ENCODE data around the gene TMEM52B.
A peak's percentile ranks its signal among the peaks of the same experiment; 100 is the strongest.
"Not testable (repeated sequence)": the region's sequence is repeated elsewhere in the genome, so short reads cannot be mapped to it uniquely, and the experiment has no call there.

TMEM52B gene

DNA sequence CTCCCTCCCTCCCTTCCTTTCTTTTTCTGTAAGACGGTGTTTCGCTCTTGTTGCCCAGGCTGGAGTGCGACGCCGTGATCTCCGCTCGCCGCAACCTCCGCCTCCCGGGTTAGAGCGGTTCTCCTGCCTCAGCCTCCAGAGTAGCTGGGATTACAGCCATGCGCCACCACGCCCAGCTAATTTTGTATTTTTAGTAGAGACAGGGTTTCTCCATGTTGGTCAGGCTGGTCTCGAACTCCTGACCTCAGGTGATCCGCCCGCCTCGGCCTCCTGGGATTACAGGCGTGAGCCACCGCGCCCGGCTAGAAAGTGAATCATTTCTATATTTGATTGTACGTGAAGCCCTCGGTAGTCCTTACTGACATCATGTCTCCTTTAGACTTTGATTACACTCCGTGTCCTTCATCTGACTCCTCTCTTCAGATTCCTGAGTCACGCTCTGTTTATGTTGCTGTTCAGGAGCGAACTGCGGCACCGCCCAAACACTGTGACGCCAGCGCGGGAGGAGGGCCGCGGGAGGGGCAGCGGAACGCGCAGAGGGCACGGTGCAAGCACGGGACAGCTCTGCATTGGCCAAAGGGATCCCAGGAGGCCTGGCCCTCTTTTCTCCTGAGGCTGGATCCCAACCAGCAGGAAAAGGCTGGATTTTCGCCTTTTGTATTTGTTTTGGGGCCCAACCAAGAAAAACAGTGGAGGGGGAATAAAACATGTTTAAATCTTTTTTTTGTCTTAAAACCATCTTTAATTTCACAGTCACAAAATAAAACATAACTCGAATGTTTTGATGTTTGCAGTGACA lies 33.3 kb downstream of the TMEM52B start:
- peak; percentile 79 to 84 for DNase-seq

DNA sequence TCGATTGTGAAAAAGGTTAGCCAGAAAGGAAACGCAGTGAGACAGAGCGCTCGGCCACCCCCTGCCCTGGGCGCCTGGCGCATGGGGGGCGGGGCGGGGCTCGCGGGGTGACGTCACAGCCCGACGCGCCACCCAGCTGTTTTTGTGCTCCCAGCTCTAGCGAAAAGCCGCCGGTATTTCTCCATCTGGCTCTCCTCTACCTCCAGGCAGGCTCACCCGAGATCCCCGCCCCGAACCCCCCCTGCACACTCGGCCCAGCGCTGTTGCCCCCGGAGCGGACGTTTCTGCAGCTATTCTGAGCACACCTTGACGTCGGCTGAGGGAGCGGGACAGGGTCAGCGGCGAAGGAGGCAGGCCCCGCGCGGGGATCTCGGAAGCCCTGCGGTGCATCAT lies 33.9 kb downstream of the TMEM52B start, which contains the start of gene GABARAPL1:
TSS of gene GABARAPL1 (plus strand) at position 139 of the 393 bp plus-strand sequence. CDS start at position 392, 253 bp downstream.
- DNase-seq = peak; percentile 72 to 75

DNA sequence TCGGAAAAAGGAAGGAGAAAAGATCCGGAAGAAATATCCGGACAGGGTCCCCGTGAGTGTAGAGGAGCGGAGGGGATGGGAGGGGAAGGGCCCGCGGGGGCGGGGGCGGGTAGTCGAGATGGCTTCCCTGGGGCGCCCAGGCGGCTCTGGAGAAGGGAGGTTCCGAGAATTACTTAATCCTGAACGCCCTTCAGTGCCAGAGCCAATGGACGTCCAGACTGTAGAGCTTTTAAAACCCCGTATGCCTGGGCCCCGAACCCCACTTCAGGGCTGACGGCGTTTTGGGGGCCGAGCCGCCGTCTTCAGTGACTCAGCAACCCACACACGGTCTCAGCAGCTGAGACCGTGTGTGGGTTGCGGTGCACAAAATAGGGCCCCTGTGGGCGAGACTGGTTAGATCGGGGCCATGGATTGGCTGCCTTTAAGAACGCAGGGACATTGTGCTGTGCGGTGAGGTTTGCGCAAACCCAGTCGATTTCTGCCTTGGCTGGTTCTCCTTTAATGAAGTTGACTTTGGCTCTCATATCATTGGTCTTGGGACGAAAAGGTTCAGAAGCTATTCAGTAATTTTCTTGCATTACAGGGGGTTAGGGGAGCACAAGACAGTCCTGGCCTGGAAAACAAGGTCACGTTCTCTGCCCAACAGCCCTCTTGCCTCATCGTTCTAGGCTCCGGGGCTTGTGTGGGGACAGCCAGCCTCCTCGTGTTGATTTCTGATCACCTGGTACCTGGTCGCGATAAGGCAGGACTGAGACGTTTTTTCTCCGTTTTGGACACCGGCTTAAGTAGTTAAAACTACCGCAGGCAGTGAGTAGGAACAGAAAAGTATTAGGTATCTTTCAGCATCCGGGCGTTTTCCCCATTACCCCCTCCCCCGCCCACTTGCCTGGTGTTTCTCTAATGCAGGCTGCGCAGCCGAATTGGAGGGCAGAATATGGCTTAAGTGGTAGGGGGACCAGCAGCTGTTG lies 34.6 kb downstream of the TMEM52B start:
- peak; percentile 74 to 81 for DNase-seq

GRCh38 chr12:10214136-10214894 lies 35.5 kb downstream of the TMEM52B start:
- no peak for DNase-seq

- no peak for DNase-seq
Measured at GRCh38 chr12:10214895-10215267, 36.0 kb downstream of the TMEM52B start.

DNA sequence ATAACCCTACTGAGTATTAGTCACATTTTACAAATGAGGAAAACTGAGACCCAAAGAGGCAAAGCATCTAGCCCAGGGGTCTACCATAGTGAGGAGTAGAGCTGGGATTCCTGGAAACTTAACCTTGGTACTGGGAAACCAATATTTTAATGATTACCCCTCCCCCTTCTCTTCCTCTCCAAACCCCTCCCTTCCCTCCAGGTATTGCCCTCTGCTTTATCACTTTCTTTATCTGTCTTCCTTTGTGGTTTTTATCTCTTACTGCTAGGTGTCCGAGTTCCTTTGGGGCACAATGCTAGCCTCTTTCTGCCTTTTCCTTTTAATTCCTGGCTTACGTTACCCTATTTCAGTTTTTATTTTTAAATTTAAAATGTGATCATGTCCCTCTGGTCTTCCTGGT lies 36.6 kb downstream of the TMEM52B start:
- DNase-seq = no peak

DNA sequence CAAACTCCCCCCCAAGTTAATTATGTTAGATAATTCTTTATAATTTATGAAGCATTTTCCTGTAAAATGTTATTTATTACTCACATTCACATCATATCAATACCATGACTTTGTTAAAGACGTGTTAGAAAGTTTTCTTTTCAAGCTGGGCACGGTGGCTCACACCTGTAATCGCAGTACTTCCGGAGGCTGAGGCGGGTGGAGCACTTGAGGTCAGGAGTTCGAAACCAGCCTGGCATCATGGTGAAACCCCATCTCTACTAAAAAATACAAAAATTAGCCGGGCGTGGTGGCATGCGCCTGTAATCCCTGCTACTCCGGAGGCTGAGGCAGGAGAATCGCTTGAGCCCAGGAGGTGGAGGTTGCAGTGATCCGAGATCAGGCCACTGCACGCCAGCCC lies 37.1 kb downstream of the TMEM52B start:
- not testable (repeated sequence) for DNase-seq

- no peak for DNase-seq
Measured at GRCh38 chr12:10218021-10218420, 39.2 kb downstream of the TMEM52B start.

DNA sequence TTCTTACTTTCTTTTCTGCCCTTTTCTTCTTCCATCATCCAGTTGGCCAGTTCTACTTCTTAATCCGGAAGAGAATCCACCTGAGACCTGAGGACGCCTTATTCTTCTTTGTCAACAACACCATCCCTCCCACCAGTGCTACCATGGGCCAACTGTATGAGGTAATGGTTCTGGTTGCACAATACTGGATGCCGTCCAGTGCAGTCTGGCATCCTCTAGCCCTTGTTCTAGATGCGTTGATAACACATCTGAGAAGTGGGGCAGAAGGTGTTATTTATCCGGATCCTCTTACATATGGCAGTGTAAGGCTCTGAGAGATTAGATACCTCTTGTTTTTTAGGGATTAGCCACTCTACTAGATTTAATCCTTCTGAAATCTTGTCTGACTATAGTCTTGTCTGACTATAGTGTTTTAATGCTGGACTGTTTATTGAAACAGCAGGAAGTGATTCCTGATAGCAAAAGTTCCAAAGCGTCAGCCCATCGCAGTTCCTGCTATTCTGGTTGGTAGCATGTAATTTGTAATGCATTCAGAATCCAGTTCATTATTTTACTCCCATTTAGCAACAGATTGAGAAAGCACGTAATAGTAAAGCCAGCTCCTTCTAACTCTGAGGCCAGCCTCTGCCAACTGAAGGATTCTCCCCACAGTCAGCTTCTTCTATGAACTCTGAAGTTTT lies 41.7 kb downstream of the TMEM52B start:
- DNase-seq = no peak

GRCh38 chr12:10221846-10222245 lies 43.0 kb downstream of the TMEM52B start:
- no peak for DNase-seq

DNA sequence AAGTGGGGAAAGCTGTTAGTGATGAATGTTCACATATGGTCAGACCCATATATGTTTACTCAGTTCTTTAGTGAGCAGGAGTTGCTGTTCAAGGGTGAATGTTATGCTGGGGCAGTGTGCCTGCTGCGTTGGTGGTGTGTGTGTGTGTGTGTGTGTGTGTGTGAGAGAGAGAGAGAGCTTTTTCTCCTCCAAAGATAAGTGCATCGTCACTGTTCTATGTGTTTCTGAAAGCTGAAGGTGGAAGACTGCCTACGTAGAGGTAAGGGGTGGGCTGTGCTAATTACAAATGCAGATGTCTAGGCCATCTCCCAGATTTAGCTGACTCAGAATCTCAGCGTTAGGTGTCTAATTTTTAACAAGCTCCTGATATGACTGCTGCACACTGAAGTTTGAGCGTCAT lies 44.4 kb downstream of the TMEM52B start:
- DNase-seq = no peak

- DNase-seq = not testable (repeated sequence)
Measured at GRCh38 chr12:10225426-10225825, 46.6 kb downstream of the TMEM52B start.

DNA sequence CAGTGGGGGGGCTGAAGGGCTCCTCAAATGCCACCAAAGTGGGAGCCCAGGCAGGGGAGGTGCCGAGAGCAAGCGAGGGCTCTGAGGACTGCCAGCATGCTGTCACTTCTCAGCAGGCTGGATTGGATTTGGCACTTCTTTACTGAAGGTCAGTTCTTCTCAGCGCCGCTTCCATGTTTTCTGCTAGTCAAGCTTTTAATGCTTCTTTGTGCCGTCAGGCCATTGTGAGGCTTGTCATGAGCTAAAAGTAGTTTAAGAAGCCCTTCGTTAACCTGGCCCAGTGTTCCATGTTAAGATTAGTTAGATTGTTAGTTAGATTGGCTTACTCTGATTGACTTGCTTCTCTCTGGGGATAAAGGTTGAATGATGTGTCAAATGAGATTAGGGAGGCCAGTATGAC lies 47.3 kb downstream of the TMEM52B start:
- no peak for DNase-seq

DNA sequence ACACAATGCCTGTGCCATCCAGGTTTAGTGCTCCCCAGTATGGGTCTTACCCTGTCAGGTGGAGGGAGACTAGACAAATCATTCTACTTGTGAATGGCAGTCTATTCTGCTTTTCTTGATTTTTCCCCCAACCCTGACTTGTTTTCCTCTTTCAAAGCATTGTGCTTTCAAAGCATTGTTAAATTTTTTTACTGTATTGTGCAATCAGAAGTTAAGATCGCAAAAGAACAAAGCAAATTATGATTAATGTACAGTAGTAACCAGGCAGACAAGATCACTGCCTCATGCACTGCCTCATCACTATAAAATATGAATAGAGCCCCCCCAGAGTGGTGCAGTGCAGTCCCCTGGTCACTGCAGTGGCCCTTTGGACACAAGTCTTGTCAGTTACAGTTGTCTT lies 47.9 kb downstream of the TMEM52B start:
- DNase-seq = no peak

- DNase-seq = no peak
Measured at GRCh38 chr12:10227648-10228047, 48.8 kb downstream of the TMEM52B start.

- no peak for DNase-seq
Measured at GRCh38 chr12:10234562-10234961, 55.7 kb downstream of the TMEM52B start.

GRCh38 chr12:10235761-10236631 lies 57.2 kb downstream of the TMEM52B start:
- DNase-seq = peak in 1 of 2 donors; percentile 33

- DNase-seq = no peak
Measured at GRCh38 chr12:10236720-10237119, 57.9 kb downstream of the TMEM52B start.

GRCh38 chr12:10238526-10238925 lies 59.7 kb downstream of the TMEM52B start:
- no peak for DNase-seq

DNA sequence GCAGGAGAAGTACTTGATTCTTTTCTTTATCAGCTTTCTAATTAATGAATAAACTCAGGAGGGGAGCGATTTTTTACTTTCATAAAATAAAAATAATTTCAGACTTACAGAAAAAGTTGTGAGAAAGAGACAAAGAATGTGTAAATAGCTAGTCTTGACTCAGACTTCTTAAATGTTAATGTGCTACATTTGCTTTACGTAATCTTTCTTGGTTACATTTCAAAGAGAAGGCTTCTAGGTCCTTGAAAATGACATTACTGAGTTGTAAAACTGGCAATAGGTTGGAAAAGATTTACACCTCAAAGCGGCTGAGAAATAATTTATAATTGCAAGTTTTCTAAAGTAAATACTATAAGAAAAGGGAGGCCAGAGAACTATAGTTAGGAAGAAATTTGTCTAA lies 62.5 kb downstream of the TMEM52B start:
- DNase-seq = no peak

Measured in activated CD4-positive, alpha-beta T cell treated with anti-CD3 and anti-CD28 coated beads for 4 hours (primary cell).